ENCODE data around the gene ACBD6.
"Not testable (repeated sequence)": the region's sequence is repeated elsewhere in the genome, so short reads cannot be mapped to it uniquely, and the experiment has no call there.

Gene ACBD6

DNA sequence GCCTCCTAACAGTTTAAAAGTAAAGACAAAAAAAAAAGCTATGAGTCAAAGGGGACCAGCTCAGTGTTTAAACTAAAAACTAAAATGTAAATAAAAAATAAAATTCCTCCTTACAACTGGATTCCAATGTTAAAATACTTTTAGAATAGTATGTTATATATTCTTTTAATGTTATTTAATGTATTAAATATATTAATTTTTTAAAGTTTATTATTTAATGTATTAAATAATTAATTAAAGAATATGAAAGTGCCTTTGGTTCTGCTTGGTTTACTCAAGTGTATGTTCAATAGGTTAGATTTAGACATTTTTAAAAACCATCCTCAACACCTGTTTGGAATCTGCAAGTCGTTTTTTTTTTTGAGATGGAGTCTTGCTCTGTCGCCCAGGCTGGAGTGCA, 13.1 kb downstream of the ACBD6 start:
- DNase-seq (ENCODE audit: low read depth) = no peak

DNA sequence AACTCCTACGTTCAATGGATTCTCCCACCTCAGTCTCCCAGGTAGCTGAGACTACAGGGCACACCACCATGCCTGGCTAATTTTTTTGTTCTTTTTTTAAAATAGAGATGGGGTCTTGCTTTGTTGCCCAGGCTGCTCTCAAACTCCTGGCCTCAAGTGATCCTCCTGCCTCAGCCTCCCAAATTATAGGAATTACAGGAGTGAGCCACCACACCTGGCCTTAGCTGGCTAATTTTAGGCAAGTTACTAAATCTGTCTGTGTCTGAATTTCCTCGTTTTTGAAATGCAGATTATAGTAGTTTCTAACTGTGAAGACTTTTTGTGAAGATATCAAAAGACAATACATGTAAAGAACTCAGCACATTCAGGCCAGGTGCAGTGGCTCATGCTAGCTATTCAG, 13.7 kb downstream of the ACBD6 start:
- DNase-seq (ENCODE audit: low read depth) = no peak

DNA sequence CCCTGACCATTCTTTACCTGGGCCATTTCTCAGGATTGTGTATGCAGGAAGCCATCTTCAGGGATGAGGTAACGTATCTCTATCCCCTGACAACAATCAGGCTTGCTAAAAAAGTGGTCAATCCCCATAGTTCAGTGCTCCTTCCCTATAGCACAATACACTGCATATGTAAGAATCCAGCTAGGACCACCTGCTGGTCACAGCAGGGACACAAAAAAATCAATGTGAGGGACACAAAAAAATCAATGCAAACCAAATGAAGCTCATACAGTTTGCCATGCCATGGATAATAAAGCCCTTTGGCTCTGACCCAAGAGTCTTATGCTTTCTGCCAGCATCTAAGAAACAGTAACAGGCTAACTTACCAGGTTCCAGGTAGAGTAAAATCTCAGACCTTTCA, 16.3 kb downstream of the ACBD6 start:
- no peak for DNase-seq (ENCODE audit: low read depth)

DNA sequence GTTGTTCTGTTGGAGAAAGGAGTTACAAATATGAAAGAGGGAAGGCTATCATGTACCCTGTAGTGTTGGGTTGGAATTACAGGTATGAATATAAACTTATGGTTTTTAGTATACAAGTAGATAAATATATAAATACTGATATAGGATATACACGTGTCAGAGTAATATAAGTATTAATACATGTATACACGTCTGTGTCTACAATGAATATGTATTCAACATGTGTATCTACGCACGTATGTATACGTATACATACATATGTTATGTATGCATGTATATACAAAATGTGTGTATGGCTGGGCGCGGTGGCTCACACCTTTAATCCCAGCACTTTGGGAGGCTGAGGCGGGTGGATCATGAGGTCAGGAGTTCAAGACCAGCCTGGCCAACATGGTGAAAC, 17.9 kb downstream of the ACBD6 start:
- no peak for DNase-seq (ENCODE audit: low read depth)

DNA sequence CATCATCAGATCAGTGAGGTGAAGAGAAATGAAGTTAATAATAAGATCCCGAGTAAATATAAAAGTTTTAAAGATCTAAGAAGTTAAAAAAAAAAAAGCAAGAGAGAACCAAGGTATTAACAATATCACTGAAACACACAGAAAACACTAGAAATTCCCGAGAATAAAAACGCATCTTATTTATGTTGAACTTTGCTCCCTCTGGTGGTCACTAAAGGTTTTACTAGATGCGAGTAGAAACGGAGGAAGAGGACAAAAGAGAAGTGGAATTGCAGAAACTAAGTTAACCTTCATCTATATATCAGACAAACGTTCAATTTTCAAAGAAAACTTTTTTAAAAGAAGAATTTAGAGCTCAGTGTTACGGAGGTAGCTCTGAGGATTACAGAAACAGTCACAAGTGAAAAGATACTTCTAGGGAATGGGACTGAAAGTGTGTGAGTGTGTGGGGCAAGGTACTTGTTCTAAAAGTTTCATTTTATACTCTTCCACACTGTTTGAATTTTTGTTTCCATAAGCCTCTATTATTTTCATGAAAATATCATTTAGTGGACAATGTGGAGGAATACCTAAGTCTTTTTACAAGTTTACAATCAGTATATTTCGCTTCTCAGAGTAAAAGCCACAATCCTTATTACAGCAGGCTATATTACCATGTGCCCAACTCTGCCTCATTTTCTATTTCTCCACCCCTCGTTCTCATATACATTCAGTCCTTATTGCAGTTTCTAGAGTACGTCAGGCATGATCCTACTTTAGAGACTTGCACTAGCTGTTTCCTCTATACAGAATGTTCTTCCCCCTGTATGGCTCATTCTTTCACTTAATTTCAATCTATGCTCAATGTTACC, 19.7 kb downstream of the ACBD6 start:
- DNase-seq (ENCODE audit: low read depth) = no peak

DNA sequence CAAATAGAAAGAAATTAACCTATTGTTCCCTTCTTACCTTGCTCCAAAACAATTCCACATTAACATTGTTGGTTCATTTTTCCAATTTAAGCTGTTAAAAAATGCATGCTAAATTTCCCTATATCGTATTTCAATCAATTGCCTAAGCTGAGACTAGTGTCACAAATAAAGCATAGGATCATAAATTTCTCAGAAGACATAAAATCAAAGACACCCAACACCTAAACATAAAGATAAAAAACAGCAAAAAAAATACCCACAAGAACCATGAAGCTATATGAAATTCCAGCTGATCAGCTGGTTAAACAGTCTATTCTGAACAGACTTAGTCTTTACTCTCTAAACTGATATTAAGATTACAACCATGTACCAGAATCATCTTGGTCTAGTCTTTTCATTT, 32.3 kb downstream of the ACBD6 start:
- DNase-seq (ENCODE audit: low read depth) = no peak

DNA sequence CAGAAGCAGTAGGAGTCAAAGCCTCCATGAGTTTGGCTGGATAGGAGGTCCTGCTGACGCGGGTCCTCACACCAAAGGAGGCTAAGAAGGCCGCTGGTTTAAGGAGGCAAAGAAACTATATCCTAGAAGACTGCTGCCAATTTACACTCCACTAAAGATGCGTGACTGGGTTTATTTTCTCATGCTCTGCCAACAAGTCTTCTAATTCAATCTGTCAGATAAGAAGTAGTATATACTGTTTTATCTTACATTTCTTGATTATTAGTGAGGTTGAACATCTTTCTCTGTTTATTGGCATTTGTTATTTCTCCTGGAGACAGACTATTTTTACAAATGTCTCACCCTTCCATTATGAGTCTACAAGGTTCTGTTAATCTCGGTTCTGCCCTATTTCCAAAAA, 34.1 kb downstream of the ACBD6 start:
- no peak for DNase-seq (ENCODE audit: low read depth)

DNA sequence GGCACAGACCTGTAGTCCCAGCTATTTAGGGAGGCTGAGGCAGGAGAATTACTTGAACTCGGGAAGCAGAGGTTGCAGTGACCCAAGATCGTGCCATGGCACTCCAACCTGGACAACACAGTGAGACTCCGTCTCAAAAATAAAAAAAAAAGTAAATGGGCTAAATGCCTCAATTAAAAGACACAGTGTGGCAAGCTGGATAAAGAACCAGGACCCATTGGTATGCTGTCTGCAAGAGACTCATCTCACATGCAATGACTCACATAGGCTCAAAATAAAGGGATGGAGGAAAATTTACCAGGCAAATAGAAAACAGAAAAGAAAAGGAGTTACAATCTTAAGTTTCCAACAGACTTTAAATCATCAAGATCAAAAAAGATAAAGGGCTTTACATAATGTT, 40.3 kb downstream of the ACBD6 start:
- DNase-seq (ENCODE audit: low read depth) = no peak

DNA sequence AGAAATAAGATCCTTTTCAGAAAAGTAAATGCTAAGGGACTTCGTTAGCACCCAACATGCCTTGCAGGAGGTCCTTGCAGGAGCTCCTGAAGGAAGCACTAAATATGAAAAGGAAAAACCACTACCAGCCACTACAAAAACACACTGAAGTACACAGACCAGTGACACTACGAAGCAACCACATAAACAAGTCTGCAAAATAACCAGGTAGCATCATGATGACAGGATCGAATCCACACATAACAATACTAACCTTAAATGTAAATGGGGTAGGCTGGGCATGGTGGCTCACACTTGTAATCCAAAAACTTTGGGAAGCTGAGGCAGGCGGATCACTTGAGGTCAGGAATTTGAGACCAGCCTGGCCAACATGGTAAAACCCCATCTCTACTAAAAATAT, 40.7 kb downstream of the ACBD6 start:
- DNase-seq (ENCODE audit: low read depth) = not testable (repeated sequence)

DNA sequence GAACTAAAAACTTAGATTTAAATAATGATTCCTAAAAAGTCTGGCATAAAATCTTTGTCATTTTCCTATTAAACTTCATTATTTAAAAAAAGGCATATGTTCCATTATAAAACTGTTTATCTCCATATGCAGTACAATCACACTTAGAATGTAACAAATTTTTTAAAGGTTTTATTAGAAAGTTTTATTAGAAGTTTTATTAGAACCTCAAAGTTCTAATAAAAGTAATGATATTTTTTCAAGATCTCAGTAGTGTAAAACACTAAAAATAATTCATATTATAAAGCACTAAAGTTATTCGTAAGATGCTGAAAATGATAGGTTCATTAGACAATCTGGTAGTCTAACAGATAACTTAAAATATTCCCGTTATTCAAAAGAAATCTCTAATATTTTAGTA, 43.6 kb downstream of the ACBD6 start:
- no peak for DNase-seq (ENCODE audit: low read depth)

DNA sequence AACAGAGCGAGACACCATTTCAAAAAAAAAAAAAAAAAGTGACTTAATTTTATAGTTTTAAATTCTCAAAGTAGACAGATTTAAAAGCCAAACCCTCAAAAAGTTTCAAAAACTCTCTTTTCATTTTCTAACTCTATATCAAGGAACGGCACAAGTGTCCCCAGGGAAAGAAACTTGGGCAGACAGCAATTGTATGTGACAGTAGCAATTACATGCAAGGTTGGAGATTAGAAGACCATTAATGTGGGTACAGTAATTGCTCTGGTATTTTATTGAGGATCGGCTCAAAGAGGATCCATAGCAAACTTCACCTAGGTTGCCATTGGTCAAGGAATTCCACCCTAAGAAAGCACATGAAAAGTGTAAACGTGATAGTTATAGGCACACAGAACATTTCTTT, 46.2 kb downstream of the ACBD6 start:
- no peak for DNase-seq (ENCODE audit: low read depth)

DNA sequence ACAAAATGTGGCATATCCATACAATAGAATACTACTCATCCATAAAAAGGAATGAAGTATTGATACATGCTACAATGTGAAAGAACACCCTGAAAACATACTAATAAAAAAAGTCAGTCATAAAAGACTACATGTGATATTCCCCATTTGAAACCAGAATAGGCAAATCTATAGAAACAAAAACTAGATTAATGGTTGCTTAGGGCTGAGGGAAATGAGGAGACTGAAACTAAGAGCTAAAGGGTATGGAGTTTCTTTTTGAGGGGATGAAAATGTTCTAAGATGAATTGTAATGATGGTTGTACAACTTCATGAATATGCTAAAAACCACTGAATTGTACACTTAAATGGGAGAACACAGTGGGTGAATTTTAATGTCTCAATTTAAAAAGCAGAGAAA, 50.9 kb downstream of the ACBD6 start:
- DNase-seq (ENCODE audit: low read depth) = no peak

DNA sequence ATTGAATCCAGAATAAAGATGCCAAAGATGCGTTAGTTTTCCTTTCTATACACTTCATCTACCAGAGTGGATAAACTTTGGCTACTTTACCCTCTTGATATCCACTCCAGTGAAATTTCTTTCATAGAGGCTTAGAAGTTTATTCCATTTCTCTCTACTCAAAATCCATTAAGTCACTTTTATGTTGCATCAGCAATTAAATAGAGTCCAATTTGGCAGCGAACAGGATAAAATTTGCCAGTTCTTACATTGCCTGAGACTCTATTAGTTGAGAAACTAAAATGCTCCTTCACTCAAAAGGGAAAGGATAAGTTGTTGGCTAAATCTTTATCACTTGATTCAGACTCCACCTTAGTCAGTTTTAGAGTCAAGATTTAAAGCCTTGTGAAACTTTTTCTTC, 57.9 kb downstream of the ACBD6 start:
- DNase-seq (ENCODE audit: low read depth) = no peak

DNA sequence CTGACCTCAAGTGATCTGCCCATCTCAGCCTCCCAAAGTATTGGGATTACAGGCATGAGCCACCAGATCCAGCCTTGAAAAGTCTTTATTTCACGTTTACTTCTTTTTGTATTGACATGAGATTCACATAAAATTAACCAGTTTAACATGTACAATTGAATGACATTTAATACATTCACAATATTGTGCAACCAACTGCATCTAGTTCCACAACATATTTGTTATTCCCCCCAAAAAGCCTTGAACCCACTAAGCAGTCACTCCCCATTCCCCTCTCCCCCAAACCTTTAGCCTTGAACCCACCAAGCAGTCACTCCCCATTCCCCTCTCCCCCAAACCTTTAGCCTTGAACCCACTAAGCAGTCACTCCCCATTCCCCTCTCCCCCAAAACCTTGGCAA, 62.0 kb downstream of the ACBD6 start:
- DNase-seq (ENCODE audit: low read depth) = no peak

DNA sequence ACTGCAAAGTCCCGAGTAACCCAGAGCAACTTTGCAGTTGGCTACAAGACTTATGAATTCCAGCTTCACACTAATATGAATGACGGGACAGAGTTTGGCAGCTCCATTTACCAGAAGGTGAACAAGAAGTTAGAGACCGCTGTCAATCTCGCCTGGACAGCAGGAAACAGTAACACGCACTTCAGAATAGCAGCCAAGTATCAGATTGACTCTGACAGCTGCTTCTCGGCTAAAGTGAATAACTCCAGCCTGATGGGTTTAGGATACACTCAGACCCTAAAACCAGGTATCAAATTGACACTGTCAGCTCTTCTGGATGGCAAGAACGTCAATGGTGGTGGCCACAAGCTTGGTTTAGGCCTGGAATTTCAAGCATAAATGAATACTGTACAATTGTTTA, 66.8 kb downstream of the ACBD6 start:
- no peak for DNase-seq (ENCODE audit: low read depth)

DNA sequence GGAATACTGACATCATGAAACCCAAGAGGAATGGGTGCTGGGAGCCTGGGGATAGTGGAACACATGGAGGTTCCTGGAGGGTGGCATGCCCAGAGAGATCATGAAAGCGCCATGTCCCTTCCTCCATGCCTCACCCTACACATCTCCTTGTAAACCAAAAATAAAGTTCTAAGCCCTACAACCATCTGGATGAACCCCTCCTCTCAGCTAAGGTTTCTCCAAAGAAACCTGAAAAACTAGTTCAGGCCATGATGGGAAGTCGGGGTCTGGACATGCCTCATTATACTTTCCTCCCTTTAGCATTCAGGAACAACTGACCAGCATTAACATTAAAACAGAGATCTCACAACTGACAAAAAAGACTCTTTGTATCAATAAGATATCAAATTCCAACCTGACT, 68.5 kb downstream of the ACBD6 start:
- DNase-seq (ENCODE audit: low read depth) = no peak

DNA sequence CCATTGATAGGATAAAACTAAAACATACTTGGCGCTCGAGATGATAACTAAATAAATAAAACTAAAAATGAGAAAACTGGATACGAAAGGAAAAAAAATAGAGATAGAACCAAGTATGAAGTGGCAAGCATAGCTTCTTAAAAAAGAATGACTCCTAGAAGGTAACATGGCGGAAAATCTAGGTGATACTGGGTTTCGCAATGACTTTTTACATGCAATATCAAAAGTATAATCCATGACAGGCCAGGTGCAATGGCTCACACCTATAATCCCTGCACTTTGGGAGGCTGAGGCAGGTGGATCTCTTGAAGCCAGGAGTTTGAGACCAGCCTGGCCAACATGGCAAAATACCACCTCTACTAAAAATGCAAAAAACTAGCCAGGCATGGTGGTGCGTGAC, 70.7 kb downstream of the ACBD6 start:
- DNase-seq (ENCODE audit: low read depth) = no peak

DNA sequence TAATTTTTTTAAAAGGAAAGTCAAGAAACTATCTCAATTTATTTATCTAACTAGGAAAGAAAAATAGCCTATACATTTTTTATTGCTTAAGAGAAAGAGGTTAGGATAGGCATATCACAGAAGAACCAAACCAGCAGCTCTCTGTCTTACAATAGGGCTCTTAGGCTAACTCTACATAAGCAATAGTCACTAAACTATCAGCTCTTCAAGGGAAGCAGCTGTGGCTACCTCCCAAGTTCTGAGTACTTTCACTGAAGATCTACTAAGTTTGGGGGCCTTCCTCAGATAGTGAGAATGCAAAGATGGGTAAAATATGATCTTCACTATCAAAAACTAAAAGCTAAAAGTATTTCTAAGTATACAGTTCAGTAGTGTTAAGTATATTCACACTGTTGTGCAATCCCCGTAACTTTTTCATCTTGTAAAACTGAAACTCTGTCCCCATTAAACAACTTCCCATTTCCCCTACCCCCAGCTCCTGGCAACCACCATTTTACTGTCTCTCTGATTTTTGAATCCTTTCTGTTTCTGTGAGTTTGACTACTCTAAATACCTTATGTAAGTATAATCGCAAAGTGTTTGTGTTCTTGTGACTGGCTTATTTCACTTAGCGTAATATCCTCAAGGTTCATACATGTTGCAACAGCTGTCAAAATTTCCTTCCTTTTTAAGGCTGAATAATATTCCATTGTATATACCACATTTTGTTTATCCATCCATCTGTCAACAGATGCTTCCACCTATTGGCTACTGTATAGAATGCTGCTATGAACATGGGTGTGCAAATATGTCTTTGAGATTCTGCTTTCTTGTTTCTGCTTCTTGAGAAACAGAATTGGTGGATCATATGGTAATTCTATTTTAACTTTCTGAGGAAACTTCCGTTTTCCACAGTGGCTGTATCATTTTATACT, 73.3 kb downstream of the ACBD6 start:
- DNase-seq (ENCODE audit: low read depth) = no peak

DNA sequence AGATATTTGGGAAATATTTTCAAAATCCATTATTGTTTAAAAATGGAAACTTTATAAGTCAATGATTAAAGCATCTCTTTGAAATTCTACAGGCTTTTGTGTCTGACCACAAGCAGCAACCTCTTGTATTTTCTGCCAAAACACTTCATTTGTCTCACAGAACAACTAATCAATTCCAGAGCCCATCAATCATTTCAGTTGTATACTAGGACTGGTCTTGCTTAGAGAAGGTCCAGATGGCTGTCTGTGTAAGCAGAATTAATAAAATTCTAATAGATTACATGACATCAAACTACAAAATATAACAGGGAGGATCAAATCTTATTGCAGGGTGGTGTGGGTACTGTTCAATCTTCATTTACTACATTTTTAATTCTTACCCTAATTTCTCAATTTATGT, 76.4 kb downstream of the ACBD6 start:
- DNase-seq (ENCODE audit: low read depth) = no peak

DNA sequence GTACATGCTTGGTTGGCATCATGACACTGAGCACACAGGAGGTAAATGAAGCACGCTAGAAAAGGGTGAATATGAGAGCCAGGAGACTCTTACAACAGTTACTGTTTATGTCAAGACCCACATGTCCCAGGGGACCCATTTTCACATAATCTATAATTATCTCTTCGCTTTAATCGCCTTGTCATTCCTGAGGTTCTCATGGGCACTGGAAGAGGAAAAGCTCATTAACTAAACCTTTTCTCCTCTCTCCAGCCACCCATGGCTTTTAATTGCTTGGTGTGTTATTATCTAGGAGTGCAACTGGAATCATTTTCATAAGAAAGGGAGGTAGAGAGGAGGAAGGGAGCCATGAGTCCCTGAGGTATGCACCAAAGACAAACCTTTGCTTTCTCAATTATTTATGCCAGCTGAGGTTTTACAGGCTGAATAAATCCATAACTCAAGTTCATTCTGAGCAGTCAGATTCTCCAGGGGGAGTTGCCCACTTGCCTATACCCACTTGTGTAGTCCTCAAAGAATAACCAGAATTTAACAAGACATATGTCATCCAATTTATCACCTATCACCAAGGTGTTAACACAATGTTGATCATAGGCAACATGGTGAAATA, 77.4 kb downstream of the ACBD6 start:
- no peak for DNase-seq (ENCODE audit: low read depth)

DNA sequence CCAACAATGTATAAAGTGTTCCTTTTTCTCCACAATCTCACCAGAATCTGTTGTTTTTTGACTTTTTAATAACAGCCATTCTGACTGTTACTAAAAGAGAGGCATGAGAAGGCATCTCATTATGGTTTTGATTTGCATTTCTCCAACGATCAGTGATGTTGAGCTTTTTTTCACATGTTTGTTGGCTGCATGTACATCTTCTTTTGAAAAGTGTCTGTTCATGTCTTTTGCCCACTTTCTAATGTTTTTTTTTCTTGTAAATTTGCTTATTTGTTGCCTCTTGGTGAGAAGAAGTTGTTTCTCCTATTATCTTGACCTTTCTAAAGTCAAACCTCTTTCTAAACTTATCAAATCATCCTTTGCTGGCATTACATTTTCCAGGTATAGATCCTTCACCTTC, 80.8 kb downstream of the ACBD6 start:
- no peak for DNase-seq (ENCODE audit: low read depth)

DNA sequence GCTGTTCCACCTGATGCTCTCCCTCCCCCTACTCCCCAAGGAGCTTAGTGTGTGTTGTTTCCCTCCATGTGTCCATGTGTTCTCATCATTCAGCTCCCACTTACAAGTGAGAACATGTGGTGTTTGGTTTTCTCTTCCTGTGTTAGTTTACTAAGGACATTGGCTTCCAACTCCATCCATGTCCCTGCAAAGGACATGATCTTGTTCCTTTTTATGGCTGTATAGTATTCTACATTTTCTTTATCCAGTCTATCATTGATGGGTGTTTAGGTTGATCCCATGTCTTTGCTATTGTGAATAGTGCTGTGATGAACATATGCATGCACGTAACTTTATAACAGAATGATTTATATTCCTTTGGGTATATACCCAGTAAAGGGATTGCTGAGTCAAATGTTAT, 81.2 kb downstream of the ACBD6 start:
- not testable (repeated sequence) for DNase-seq (ENCODE audit: low read depth)
